OCI-LY7 (cell line): ENCODE data around the gene FANCB. TPM values are rescaled to one million over a fixed set of nuclear protein-coding genes. Genes with fewer than 3 reads are reported as not detected.

Experiments used
- BruUV-seq: library from RNA; stranded (reverse); fragments of 400-500 nt; replicated peaks from 2 replicates; lab custom pipeline; 2021; lab: Mats Ljungman, UMichigan
- CTCF ChIA-PET: fragments of 300-600 bp; sonication (Branson Sonifier 250); formaldehyde crosslinking; loops from one replicate; lab custom pipeline; 2022; ENCODE audit warnings: antibody characterized with exemption; ENCODE audit not compliant: unreplicated experiment; lab: Charles Lee
- POLR2A ChIA-PET: fragments of 300-600 bp; sonication (Branson Sonifier 250); formaldehyde crosslinking; loops from one replicate; lab custom pipeline; 2022; ENCODE audit warnings: antibody characterized with exemption; lab: Charles Lee
- DNase-seq: peaks from one replicate; pipeline ENCODE4 v3.0.0-alpha.2; 2015; ENCODE audit warnings: low spot score
- H2AFZ ChIP-seq: fragments of 200-600 bp; sonication (generic), shearing (Covaris generic); 2 replicates; pipeline ENCODE4 v1.6.1; 2014; ENCODE audit warnings: mild to moderate bottlenecking, antibody characterized with exemption, low read length, moderate library complexity
- H3K27ac ChIP-seq: fragments of 200-600 bp; sonication (generic); 2 replicates; pipeline ENCODE4 v1.5.1; 2014; ENCODE audit warnings: mixed run types, low read depth, mild to moderate bottlenecking, moderate library complexity, low read length, inconsistent platforms; ENCODE audit not compliant: poor library complexity, severe bottlenecking
- H3K36me3 ChIP-seq: fragments of 200-600 bp; sonication (generic); 2 replicates; pipeline ENCODE4 v1.6.1; 2014; ENCODE audit warnings: mild to moderate bottlenecking, antibody characterized with exemption, low read length, moderate library complexity, mixed read lengths; ENCODE audit not compliant: insufficient read depth
- H3K4me1 ChIP-seq: fragments of 200-600 bp; sonication (generic); 2 replicates; pipeline ENCODE4 v1.5.1; 2014; ENCODE audit warnings: mild to moderate bottlenecking, low read length; ENCODE audit not compliant: insufficient read depth, poor library complexity, severe bottlenecking
- H3K4me2 ChIP-seq: fragments of 200-600 bp; sonication (generic); 2 replicates; pipeline ENCODE4 v1.6.1; 2014; ENCODE audit warnings: mild to moderate bottlenecking, low read length
- H3K4me3 ChIP-seq: fragments of 200-600 bp; sonication (generic); 2 replicates; pipeline ENCODE4 v1.5.1; 2014; ENCODE audit warnings: mild to moderate bottlenecking, low read depth, low read length; ENCODE audit not compliant: poor library complexity, severe bottlenecking
- H3K79me2 ChIP-seq: fragments of 200-600 bp; sonication (generic); 2 replicates; pipeline ENCODE4 v1.6.1; 2016; ENCODE audit warnings: low read depth, mild to moderate bottlenecking, low read length, moderate library complexity, mixed read lengths; ENCODE audit not compliant: insufficient read depth
- H3K9me2 ChIP-seq: fragments of 200-600 bp; sonication (generic); 2 replicates; pipeline ENCODE4 v1.6.1; 2016; ENCODE audit warnings: mild to moderate bottlenecking, low read length, mixed read lengths; ENCODE audit not compliant: insufficient read depth
- H3K9me3 ChIP-seq: fragments of 200-600 bp; sonication (generic); 2 replicates; pipeline ENCODE4 v1.6.1; 2014; ENCODE audit warnings: mild to moderate bottlenecking, mixed run types, low read length, mixed read lengths
- H4K20me1 ChIP-seq: fragments of 200-600 bp; sonication (generic); 2 replicates; pipeline ENCODE4 v1.6.1; 2014; ENCODE audit warnings: mild to moderate bottlenecking, antibody characterized with exemption, low read length, moderate library complexity, mixed read lengths; ENCODE audit not compliant: insufficient read depth
- CTCF ChIP-seq: fragments of 200-600 bp; sonication (generic); conservative IDR thresholded peaks from 2 replicates; pipeline ENCODE4 v1.5.1; 2014; ENCODE audit warnings: mild to moderate bottlenecking, antibody characterized with exemption, low read length, moderate library complexity, mixed read lengths
- EZH2phosphoT487 ChIP-seq: fragments of 200-600 bp; sonication (generic); IDR thresholded peaks from 2 replicates; pipeline ENCODE4 v1.6.1; 2018; ENCODE audit warnings: low read depth, borderline replicate concordance, mild to moderate bottlenecking, mixed run types, antibody characterized with exemption, low read length, moderate library complexity, mixed read lengths
- intact Hi-C: fragments of 100-400 bp; cut with micrococcal nuclease; formaldehyde crosslinking; loops from one replicate; pipeline ENCODE4 v1.10.0; 2022; ENCODE audit not compliant: unreplicated experiment
- total RNA-seq, 2 experiments: library from RNA; depleted of rRNA in 1 of 2; stranded (reverse); fragments of >200 nt in 1 of 2; shearing (Covaris generic) in 1 of 2; gene quantifications; 2 replicates each; pipeline ENCODE4 v1.2.3, GENCODE V29; 2014 to 2022

The FANCB gene
- total RNA-seq, 2 experiments from 2014 or later, result 15.2 to 23.7 TPM

- no TSS peak for BruUV-seq
- peaks cover 49% of the 10 kb centered on the region for H3K79me2 ChIP-seq
- H3K4me1 ChIP-seq, result no peaks in the 10 kb centered on the region
- DNase-seq, result no peak
- H2AFZ ChIP-seq, result no peak overlapping the region
- peaks cover 64% of the 10 kb centered on the region for H3K36me3 ChIP-seq
- CTCF ChIA-PET, result no interaction called here
- H3K9me2 ChIP-seq, result no peaks in the 10 kb centered on the region
- no peaks in the 10 kb centered on the region for H4K20me1 ChIP-seq
- H3K4me2 ChIP-seq, result no peak overlapping the region
- no peak overlapping the region for H3K27ac ChIP-seq
- intact Hi-C loops, result no loop called here
- H3K9me3 ChIP-seq, result peaks cover 8% of the 10 kb centered on the region; the same call in 1 of the 2 replicates
- no peak for TF ChIP-seq EZH2phosphoT487
- H3K4me3 ChIP-seq, result no peak overlapping the region
- POLR2A ChIA-PET, result no interaction called here
Measured at GRCh38 chrX:14864631-14865030, 8.2 kb downstream of the FANCB start.

GRCh38 chrX:14851526-14851925 is 21.3 kb downstream of the FANCB start:
- no peak for TF ChIP-seq EZH2phosphoT487
- no peak for TF ChIP-seq CTCF
- Histone ChIP-seq H3K36me3 (peaks cover 39% of the 10 kb centered on the region), H3K4me3 (no peak overlapping the region), H3K79me2 (no peaks in the 10 kb centered on the region), H3K4me2 (peak overlapping the region; percentile 23; the same call in 1 of the 2 replicates), H2AFZ (no peak overlapping the region), H3K9me3 (no peaks in the 10 kb centered on the region), H4K20me1 (no peaks in the 10 kb centered on the region), H3K9me2 (no peaks in the 10 kb centered on the region), H3K27ac (no peak overlapping the region), H3K4me1 (peaks cover 10% of the 10 kb centered on the region)
- no TSS peak for BruUV-seq
- ChIA-PET POLR2A (interaction anchor here (0.8 kb wide), 1 partner anchor 18 kb away, joined by 4 read pairs; no protein-coding TSS in a partner anchor), CTCF (no interaction called here)
- intact Hi-C loops, result no loop called here
- DNase-seq, result no peak

- intact Hi-C loops, result loop anchor here (10.0 kb wide), 1 partner anchor 71 kb away; no protein-coding TSS in a partner anchor
- no TSS peak for BruUV-seq
Measured at GRCh38 chrX:14843666-14844065, 29.2 kb downstream of the FANCB start.

More at GRCh38 chrX:14843666-14844065, 29.2 kb downstream of the FANCB start:
- no peaks in the 10 kb centered on the region for H3K9me3 ChIP-seq
- ChIA-PET POLR2A (no interaction called here), CTCF (no interaction called here)
- no peaks in the 10 kb centered on the region for H3K79me2 ChIP-seq
- H3K27ac ChIP-seq, result no peak overlapping the region
- peaks cover 53% of the 10 kb centered on the region for H3K36me3 ChIP-seq
- no peak for TF ChIP-seq CTCF
- no peak for TF ChIP-seq EZH2phosphoT487
- H3K4me3 ChIP-seq, result no peak overlapping the region
- no peaks in the 10 kb centered on the region for H3K4me1 ChIP-seq
- no peak for DNase-seq
- no peaks in the 10 kb centered on the region for H4K20me1 ChIP-seq
- no peaks in the 10 kb centered on the region for H3K9me2 ChIP-seq
- H3K4me2 ChIP-seq, result no peak overlapping the region
- no peak overlapping the region for H2AFZ ChIP-seq
